Measurements from ENCODE around the gene PPP1R13L. TPM values are rescaled to one million over a fixed set of nuclear protein-coding genes. Genes with fewer than 3 reads are reported as not detected.

The PPP1R13L gene
- total RNA-seq, 1 donor from 2014 or later: 67.9 TPM

- ATAC-seq (no peak), DNase-seq (no peak)
- Histone ChIP-seq H3K4me1 (no peaks in the 10 kb centered on the region), H3K27me3 (peaks cover 7% of the 10 kb centered on the region), H3K27ac (no peak overlapping the region), H3K9me3 (no peaks in the 10 kb centered on the region), H3K36me3 (peaks cover 11% of the 10 kb centered on the region), H3K4me3 (no peak overlapping the region)
- no peak for TF ChIP-seq CTCF (IDR thresholded peaks at IDR 0.05)
- intact Hi-C loops (cut with DNase I): no loop called here
Measured at GRCh38 chr19:45352062-45352461, 52.8 kb downstream of the PPP1R13L start.

GRCh38 chr19:45351401-45351952 lies 53.4 kb downstream of the PPP1R13L start:
- no peaks in the 10 kb centered on the region for H3K4me1 ChIP-seq
- peaks cover 11% of the 10 kb centered on the region for H3K36me3 ChIP-seq
- DNase-seq (no peak), ATAC-seq (no peak)
- peaks cover 11% of the 10 kb centered on the region for H3K27me3 ChIP-seq
- no peaks in the 10 kb centered on the region for H3K9me3 ChIP-seq
- H3K4me3 ChIP-seq: no peak overlapping the region
- no peak for TF ChIP-seq CTCF (IDR thresholded peaks at IDR 0.05)
- intact Hi-C loops (cut with DNase I): no loop called here
- H3K27ac ChIP-seq: no peak overlapping the region

- no peak for ATAC-seq
- H3K36me3 ChIP-seq: peaks cover 11% of the 10 kb centered on the region
- H3K9me3 ChIP-seq: no peaks in the 10 kb centered on the region
- H3K4me3 ChIP-seq: no peak overlapping the region
- no peak for TF ChIP-seq CTCF (IDR thresholded peaks at IDR 0.05)
- intact Hi-C loops (cut with DNase I): no loop called here
- peaks cover 20% of the 10 kb centered on the region for H3K27me3 ChIP-seq
- H3K27ac ChIP-seq: no peak overlapping the region
- no peak for DNase-seq
- no peaks in the 10 kb centered on the region for H3K4me1 ChIP-seq
Measured at GRCh38 chr19:45350477-45351058, 54.3 kb downstream of the PPP1R13L start.

- TF ChIP-seq CTCF (IDR thresholded peaks at IDR 0.05): no peak
- DNase-seq: no peak
- H3K4me3 ChIP-seq: no peak overlapping the region
- ATAC-seq: no peak
- H3K4me1 ChIP-seq: no peaks in the 10 kb centered on the region
- intact Hi-C loops (cut with DNase I): no loop called here
- no peaks in the 10 kb centered on the region for H3K9me3 ChIP-seq
- peaks cover 11% of the 10 kb centered on the region for H3K36me3 ChIP-seq
- H3K27me3 ChIP-seq: peaks cover 31% of the 10 kb centered on the region
- no peak overlapping the region for H3K27ac ChIP-seq
Measured at GRCh38 chr19:45349430-45349941, 55.4 kb downstream of the PPP1R13L start.

GRCh38 chr19:45349126-45349415 lies 55.8 kb downstream of the PPP1R13L start:
- no peak for TF ChIP-seq CTCF (IDR thresholded peaks at IDR 0.05)
- ATAC-seq: no peak
- Histone ChIP-seq H3K36me3 (peaks cover 11% of the 10 kb centered on the region), H3K4me1 (no peaks in the 10 kb centered on the region), H3K9me3 (no peaks in the 10 kb centered on the region), H3K4me3 (no peak overlapping the region), H3K27ac (no peak overlapping the region), H3K27me3 (peaks cover 32% of the 10 kb centered on the region)
- intact Hi-C loops (cut with DNase I): no loop called here
- DNase-seq: no peak

Data from upper lobe of right lung (tissue), 1 donor.